AG09309 (cell line): ENCODE data around the gene CDH13.

Experiments used
- DNase-seq: peaks from one replicate; pipeline ENCODE4 v3.0.0-alpha.2; 2010; ENCODE audit warnings: low read depth
- H3K4me3 ChIP-seq: 2 replicates; pipeline ENCODE4 v1.5.1; 2011; ENCODE audit warnings: mild to moderate bottlenecking, low read depth, low read length, moderate library complexity; ENCODE audit not compliant: control insufficient read depth
- TF ChIP-seq, protein P1 (sequence below): IDR thresholded peaks from 2 replicates; pipeline ENCODE4 v1.5.1; 2011; ENCODE audit warnings: mild to moderate bottlenecking, low read depth, low read length, inconsistent platforms; ENCODE audit not compliant: insufficient read depth, control insufficient read depth; ENCODE audit errors: missing control alignments

Gene CDH13

DNA sequence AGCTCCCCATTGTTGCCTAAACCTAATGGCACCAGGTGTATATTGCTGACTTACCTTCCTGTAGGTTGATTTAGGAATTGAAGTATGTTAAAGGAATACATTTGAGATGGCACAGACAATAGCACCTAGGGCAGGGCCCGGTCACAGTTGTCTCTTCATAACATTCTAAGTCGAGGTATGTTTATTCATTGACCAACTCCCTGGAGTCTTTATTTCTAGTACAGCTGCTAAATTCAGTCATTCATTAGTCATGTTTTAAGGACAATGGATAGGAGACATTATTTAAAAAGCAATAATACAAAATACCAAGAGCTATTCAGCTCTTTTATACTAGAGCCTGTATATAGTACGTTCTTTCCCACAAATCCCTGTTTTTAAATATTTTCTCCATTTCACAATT, 811.6 kb downstream of the CDH13 start:
- no peak overlapping the region for H3K4me3 ChIP-seq
- DNase-seq, result no peak
- TF ChIP-seq, protein P1, sequence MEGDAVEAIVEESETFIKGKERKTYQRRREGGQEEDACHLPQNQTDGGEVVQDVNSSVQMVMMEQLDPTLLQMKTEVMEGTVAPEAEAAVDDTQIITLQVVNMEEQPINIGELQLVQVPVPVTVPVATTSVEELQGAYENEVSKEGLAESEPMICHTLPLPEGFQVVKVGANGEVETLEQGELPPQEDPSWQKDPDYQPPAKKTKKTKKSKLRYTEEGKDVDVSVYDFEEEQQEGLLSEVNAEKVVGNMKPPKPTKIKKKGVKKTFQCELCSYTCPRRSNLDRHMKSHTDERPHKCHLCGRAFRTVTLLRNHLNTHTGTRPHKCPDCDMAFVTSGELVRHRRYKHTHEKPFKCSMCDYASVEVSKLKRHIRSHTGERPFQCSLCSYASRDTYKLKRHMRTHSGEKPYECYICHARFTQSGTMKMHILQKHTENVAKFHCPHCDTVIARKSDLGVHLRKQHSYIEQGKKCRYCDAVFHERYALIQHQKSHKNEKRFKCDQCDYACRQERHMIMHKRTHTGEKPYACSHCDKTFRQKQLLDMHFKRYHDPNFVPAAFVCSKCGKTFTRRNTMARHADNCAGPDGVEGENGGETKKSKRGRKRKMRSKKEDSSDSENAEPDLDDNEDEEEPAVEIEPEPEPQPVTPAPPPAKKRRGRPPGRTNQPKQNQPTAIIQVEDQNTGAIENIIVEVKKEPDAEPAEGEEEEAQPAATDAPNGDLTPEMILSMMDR, result no peak

DNA sequence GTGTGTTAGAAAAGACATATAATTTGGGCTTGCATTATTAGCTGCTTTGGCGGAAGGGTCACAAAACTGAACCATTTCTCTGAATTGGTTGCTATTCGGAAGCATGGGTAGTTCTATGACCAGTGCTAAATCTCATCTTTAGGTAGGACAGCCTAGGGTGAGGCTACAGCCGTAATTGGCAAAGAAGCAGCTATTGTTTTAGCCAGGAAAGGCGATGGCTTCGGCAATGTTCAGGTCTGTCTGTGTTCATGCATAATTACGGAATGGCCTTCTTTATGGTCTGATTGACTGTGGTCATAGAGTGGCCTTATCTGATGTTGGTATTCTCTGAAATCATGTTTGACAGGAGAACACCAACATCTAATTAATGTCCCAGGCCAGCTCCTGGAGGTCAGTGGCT, 812.6 kb downstream of the CDH13 start:
- TF ChIP-seq, protein P1, result no peak
- no peak for DNase-seq
- H3K4me3 ChIP-seq, result no peak overlapping the region

DNA sequence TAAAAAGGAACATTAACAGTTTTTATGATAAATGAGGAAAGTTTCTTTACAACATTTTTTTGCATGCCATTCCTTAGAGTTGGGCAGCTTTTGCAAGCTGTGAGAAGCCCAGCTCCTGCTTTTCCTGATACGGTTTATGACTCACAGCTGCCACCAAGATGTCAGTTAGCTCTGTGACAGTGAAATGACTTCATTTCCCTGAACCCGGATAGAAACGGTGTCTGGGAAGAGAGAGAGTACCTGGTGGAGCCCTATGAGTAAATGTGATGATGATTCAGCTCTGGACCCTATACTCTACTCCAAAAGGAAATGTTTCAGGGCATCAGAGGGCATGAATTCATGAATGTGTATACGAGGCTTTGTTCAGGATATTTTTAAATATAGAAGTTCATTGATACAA, 814.7 kb downstream of the CDH13 start:
- no peak for DNase-seq
- H3K4me3 ChIP-seq, result no peak overlapping the region
- TF ChIP-seq, protein P1, result no peak

DNA sequence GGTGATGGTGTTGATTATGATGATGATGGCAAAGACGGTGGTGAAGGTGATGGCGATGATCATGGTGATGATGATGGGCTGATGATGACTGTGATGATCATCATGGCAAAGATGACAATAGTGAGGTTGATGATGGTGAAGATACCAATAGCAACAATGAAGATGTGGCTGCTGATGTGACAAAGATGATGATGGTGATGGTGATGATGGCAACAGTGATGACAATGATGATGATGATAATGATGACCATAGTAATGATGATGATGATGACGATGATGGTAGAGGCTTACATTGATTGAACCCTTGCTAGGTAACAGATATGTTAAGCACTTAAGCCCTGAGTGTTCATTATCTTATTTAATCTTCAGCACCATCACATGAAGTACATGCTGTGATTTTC, 817.2 kb downstream of the CDH13 start:
- DNase-seq, result no peak
- H3K4me3 ChIP-seq, result no peak overlapping the region
- TF ChIP-seq, protein P1, result no peak

DNA sequence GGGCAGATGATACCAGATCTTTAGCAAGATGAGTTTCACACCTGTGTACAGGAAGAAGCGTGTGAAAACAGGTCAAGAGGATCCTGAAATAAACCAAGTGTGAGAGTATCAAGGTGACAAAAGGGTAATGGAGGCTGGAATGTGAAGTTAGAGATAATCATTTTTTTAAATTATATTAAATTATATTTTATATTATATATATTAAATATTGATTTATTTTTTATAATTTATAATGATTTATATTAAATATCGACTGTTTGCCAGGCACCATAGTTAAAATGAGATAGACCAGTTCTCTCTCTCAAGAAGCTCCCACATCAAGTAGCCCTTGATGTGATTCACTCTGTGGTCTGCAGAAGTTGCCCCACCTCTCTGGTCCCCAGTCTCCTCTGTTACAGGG, 820.8 kb downstream of the CDH13 start:
- H3K4me3 ChIP-seq, result no peak overlapping the region
- DNase-seq, result no peak
- TF ChIP-seq, protein P1, result no peak

DNA sequence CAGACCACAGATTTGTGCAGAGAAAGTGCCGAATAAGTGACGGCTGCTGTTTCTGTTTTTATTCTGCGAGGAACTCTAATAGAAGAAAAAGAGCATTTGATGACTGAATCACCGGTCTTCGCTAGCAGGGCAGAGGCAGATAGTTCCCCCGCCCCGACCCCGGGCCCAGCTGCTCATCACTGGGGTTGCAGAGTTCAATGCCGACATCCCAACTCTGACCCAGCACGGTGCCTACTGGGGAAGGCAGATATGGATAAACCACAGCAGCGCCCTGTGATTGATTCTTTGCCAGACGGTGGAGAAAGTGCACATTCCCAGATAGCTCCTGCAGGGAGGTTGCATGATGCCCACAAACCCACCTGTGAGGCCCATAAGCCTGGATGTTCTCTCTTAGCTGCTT, 823.1 kb downstream of the CDH13 start:
- H3K4me3 ChIP-seq, result no peak overlapping the region
- DNase-seq, result no peak
- TF ChIP-seq, protein P1, result no peak

DNA sequence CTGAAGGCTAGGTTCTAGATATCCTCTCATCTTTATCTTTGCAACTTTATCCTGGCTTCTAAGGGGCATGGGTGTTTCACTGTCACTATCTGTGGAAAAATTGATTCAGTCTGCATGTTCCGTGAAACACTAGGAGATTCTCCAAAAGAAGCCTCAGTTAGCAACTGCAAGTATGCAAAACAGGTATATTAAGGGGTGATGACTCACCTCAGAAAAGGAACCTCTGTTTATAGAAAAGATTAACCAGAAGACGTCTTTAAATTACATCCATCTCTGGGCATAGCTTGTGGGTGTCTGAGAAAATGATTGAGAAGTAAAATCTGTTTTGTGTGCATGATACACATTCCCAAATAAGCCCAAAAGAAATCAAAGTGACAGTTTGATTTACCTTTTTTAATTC, 827.2 kb downstream of the CDH13 start:
- H3K4me3 ChIP-seq, result no peak overlapping the region
- TF ChIP-seq, protein P1, result no peak
- no peak for DNase-seq
